Kidney (tissue), 14 donors: ENCODE results near the gene MT3. TPM values are rescaled to one million over a fixed set of nuclear protein-coding genes. Genes with fewer than 3 reads are reported as not detected.

Experiments used
- DNase-seq, 5 donors: peaks; one replicate each; pipeline ENCODE4 v3.0.0-alpha.2; 2013 to 2020
- FAIRE-seq: peaks from 2 replicates; lab custom pipeline; 2012; peaks lifted over from hg19 to GRCh38; lab: Jason Lieb, UNC
- H3K27ac ChIP-seq, 2 donors: one replicate each; pipeline ENCODE4 v1.7.0; 2013; ENCODE audit warnings: low read depth in 2 of 2, low read length in 2 of 2, inconsistent platforms in 1 of 2
- H3K27me3 ChIP-seq: one replicate; pipeline ENCODE4 v1.7.1; 2013; ENCODE audit warnings: low read length, inconsistent platforms; ENCODE audit not compliant: control insufficient read depth, insufficient read depth
- H3K36me3 ChIP-seq, 3 donors: one replicate each; pipeline versions ENCODE4 v1.7.0 to v1.7.1; 2013; ENCODE audit warnings: low read length in 3 of 3, control low read depth in 1 of 3, inconsistent platforms in 1 of 3; ENCODE audit not compliant: insufficient read depth in 3 of 3, control insufficient read depth in 2 of 3
- H3K4me1 ChIP-seq, 3 donors: one replicate each; pipeline versions ENCODE4 v1.7.0 to v1.7.1; 2013; ENCODE audit warnings: low read length in 3 of 3, inconsistent platforms in 1 of 3, low read depth in 1 of 3; ENCODE audit not compliant: control insufficient read depth in 2 of 3, insufficient read depth in 2 of 3
- H3K4me3 ChIP-seq, 3 donors: one replicate each; pipeline versions ENCODE4 v1.7.0 to v1.8.1; 2013; ENCODE audit warnings: low read length in 3 of 3, control low read depth in 1 of 3, inconsistent platforms in 1 of 3
- H3K9ac ChIP-seq, 3 donors: one replicate each; pipeline versions ENCODE4 v1.7.0 to v1.7.1; 2013; ENCODE audit warnings: low read length in 3 of 3, control low read depth in 1 of 3, inconsistent platforms in 1 of 3
- H3K9me3 ChIP-seq, 3 donors: one replicate each; pipeline versions ENCODE4 v1.7.0 to v1.7.1; 2013; ENCODE audit warnings: low read length in 3 of 3, control low read depth in 1 of 3, inconsistent platforms in 1 of 3; ENCODE audit not compliant: control insufficient read depth in 2 of 3, insufficient read depth in 1 of 3
- CTCF ChIP-seq: IDR thresholded peaks from 3 replicates; pipeline ENCODE4 v1.5.1; 2012; ENCODE audit warnings: mild to moderate bottlenecking, moderate library complexity, borderline replicate concordance; ENCODE audit not compliant: insufficient read depth; ENCODE audit errors: extremely low read depth
- intact Hi-C: fragments of 100-400 bp; cut with DNase I; formaldehyde crosslinking; loops from one replicate; pipeline ENCODE4 v1.11.1; 2022
- polyA plus RNA-seq: library from polyadenylated mRNA; stranded (reverse); fragments of 350-450 nt; fragmentation: Illumina TruSeq; extraction: RNeasy Lipid Tissue Mini Kit (QIAGEN cat#74804); gene quantifications from one replicate; pipeline ENCODE4 v1.2.3, GENCODE V29; 2014; ENCODE audit warnings: low read depth, low replicate concordance; ENCODE audit not compliant: insufficient read depth
- total RNA-seq: library from RNA; stranded (reverse); fragmentation: NEBNext Ultra II Directional; extraction: Animal tissue kit (Norgen Biotek cat#: 25700); gene quantifications from one replicate; pipeline ENCODE4 v1.2.1, GENCODE V29; 2021
- donor health status: control.
- donor health status: control.
- donor health status: control.
- donor health status: control.
- donor health status: control.
- donor health status: DM: yes; HTN: yes; CAD: no.
- donor health status: Normal renal cell carcinoma (clear cell type).

MT3 gene
- total and polyA plus RNA-seq, 2 donors from 2014 or later: 25.5 TPM; not detected in 1

GRCh38 chr16:56571525-56571924 is 17.8 kb upstream of the MT3 start:
- DNase-seq: no peak
- Histone ChIP-seq H3K4me3 (no peak overlapping the region), H3K9ac (no peak overlapping the region), H3K4me1 (no peaks in the 10 kb centered on the region), H3K36me3 (no peaks in the 10 kb centered on the region), H3K27me3 (no peaks in the 10 kb centered on the region), H3K27ac (no peak overlapping the region), H3K9me3 (no peaks in the 10 kb centered on the region)
- no peak for FAIRE-seq
- no peak for TF ChIP-seq CTCF
- intact Hi-C loops: no loop called here

- Histone ChIP-seq H3K9me3 (no peaks in the 10 kb centered on the region), H3K9ac (no peak overlapping the region)
Measured at GRCh38 chr16:56574625-56575024, 14.7 kb upstream of the MT3 start.

GRCh38 chr16:56576585-56577299 is 12.6 kb upstream of the MT3 start:
- intact Hi-C loops: no loop called here
- Histone ChIP-seq H3K4me3 (no peak overlapping the region), H3K36me3 (no peaks in the 10 kb centered on the region), H3K4me1 (peaks cover 0 to 2% (median 0%) of the 10 kb centered on the region in 3 donors), H3K27ac (no peak overlapping the region), H3K27me3 (no peaks in the 10 kb centered on the region), H3K9me3 (no peaks in the 10 kb centered on the region), H3K9ac (no peak overlapping the region)
- FAIRE-seq: no peak
- DNase-seq: peak in 4 of 5 donors; percentile 45 to 91 (median 52)
- peak; percentile 75 for TF ChIP-seq CTCF

More at GRCh38 chr16:56574625-56575024, 14.7 kb upstream of the MT3 start:
- Histone ChIP-seq H3K27me3 (no peaks in the 10 kb centered on the region), H3K4me1 (peaks cover 0 to 2% (median 0%) of the 10 kb centered on the region in 3 donors), H3K27ac (no peak overlapping the region), H3K4me3 (no peak overlapping the region), H3K36me3 (no peaks in the 10 kb centered on the region)
- intact Hi-C loops: no loop called here
- no peak for TF ChIP-seq CTCF
- no peak for FAIRE-seq
- no peak for DNase-seq
